ENCODE results near the gene ZNRF4.
"Not testable (repeated sequence)": the region's sequence is repeated elsewhere in the genome, so short reads cannot be mapped to it uniquely, and the experiment has no call there.

ZNRF4 gene

DNA sequence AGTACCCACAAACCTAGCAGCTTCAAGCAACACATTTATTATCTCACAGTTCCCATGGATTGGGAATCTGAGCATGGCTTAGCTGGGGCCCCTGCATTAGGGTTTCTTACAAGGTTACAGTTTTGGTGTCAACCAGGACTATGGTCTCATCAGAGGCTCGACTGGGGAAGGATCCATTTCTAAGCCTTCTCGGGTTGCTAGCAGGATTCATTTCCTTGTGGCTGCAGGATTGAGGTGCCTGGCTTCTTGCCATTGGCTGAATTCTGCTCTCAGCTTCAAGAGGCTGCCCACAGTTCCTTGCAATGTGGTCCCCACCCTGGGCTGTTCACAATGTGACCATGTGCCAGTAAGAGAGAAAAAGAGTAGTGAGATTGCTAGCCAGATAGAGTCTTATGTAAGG is 26.7 kb downstream of the ZNRF4 start:
- TF ChIP-seq EZH2phosphoT487 (conservative IDR thresholded peaks at IDR 0.05; ENCODE audit: low read length), result no peak
- no peak for TF ChIP-seq CTCF (IDR thresholded peaks at IDR 0.05; ENCODE audit: insufficient read depth, low read length, poor library complexity, severe bottlenecking)
- H3F3A ChIP-seq (ENCODE audit: insufficient read depth), result no peaks in the 10 kb centered on the region
- no peaks in the 10 kb centered on the region for H3K27me3 ChIP-seq (ENCODE audit: low read length)

DNA sequence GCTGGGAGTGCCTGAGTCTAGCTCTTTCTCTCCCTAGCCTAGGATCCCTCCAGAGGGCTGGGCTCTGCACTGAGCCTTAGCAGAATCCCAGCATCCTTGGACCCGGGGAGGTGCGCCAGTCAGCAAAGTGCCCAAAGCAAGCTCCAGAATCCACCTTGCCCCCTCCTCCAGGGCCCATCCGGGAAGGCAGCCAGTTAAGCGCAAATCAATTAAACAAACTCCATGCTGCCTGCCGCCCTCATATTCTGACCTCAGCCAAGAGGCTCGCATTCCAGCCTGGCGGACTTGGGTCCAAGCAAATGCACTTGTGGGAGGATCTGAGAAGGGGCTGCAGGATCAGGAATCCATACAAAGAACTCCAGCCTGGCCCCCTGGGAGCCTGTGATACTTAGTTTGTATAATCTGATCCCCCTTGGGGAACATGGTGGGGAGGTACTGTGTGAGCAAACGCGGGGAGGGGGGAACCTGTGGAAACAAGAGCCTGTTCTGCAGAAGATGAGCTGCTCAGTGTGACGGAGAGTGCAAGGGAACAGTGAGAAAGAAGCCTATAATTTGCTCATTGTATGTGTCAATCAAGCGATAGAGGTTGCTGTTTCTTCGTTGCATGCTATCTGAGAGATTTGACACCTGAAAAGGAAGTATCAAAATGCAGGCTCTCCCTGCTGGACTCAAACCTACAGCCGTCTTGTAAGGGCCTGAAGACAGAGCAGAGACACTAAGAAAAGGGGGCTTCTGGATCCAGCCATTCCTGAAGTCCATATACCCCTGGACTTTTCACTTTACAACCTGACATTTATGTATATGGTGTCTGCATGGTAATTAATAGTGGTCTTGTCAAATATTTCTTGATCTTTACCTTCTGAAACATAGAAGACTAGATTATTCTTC is 29.4 kb downstream of the ZNRF4 start:
- no peaks in the 10 kb centered on the region for H3K9me3 ChIP-seq (ENCODE audit: insufficient read depth, low read length)
- no peak overlapping the region for H3K27ac ChIP-seq (ENCODE audit: low read depth, low read length)
- H3K9ac ChIP-seq (ENCODE audit: low read length), result no peak overlapping the region
- H3K4me2 ChIP-seq (ENCODE audit: low read depth, low read length, poor library complexity, severe bottlenecking), result no peak overlapping the region
- no peak overlapping the region for H2AFZ ChIP-seq (ENCODE audit: low read depth, low read length, severe bottlenecking)
- TF ChIP-seq EZH2phosphoT487 (conservative IDR thresholded peaks at IDR 0.05; ENCODE audit: low read length) (no peak), CTCF (IDR thresholded peaks at IDR 0.05; ENCODE audit: insufficient read depth, low read length, poor library complexity, severe bottlenecking) (no peak)
- no peaks in the 10 kb centered on the region for H4K20me1 ChIP-seq (ENCODE audit: low read depth, low read length)
- no peaks in the 10 kb centered on the region for H3K9me2 ChIP-seq (replicated peaks; ENCODE audit: insufficient read depth, low read length)
- H3K36me3 ChIP-seq (ENCODE audit: low read length), result no peaks in the 10 kb centered on the region
- no peaks in the 10 kb centered on the region for H3K79me2 ChIP-seq (ENCODE audit: insufficient read depth, low read length)
- H3F3A ChIP-seq (ENCODE audit: insufficient read depth), result no peaks in the 10 kb centered on the region
- H3K27me3 ChIP-seq (ENCODE audit: low read length), result no peaks in the 10 kb centered on the region
- no peak overlapping the region for H3K4me3 ChIP-seq (ENCODE audit: insufficient read depth, low read length, poor library complexity, severe bottlenecking)

More for the DNA sequence above, 26.7 kb downstream of the ZNRF4 start:
- H3K79me2 ChIP-seq (ENCODE audit: insufficient read depth, low read length), result no peaks in the 10 kb centered on the region
- no peaks in the 10 kb centered on the region for H3K36me3 ChIP-seq (ENCODE audit: low read length)
- no peak overlapping the region for H3K9ac ChIP-seq (ENCODE audit: low read length)
- no peak overlapping the region for H2AFZ ChIP-seq (ENCODE audit: low read depth, low read length, severe bottlenecking)
- H3K9me3 ChIP-seq (ENCODE audit: insufficient read depth, low read length), result no peaks in the 10 kb centered on the region
- H3K4me3 ChIP-seq (ENCODE audit: insufficient read depth, low read length, poor library complexity, severe bottlenecking), result no peak overlapping the region
- no peak overlapping the region for H3K27ac ChIP-seq (ENCODE audit: low read depth, low read length)
- no peak overlapping the region for H3K4me2 ChIP-seq (ENCODE audit: low read depth, low read length, poor library complexity, severe bottlenecking)
- H3K9me2 ChIP-seq (replicated peaks; ENCODE audit: insufficient read depth, low read length), result no peaks in the 10 kb centered on the region
- H4K20me1 ChIP-seq (ENCODE audit: low read depth, low read length), result no peaks in the 10 kb centered on the region

DNA sequence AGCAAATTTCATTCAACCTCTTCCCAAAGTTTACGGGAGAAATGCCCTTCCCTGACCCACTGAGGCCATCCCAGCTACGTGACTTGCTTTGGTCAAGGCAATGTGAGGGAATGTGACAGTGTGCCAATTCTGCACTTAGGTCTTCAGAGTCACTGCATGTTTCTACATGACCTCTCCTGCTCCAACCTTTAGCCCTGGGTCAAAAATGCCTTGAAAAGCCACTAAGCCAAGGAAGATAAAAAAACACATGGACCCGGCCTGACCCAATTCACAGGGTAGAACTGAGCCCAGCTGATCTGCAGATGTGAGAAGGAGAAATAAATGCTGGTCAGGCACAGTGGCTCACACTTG is 30.0 kb downstream of the ZNRF4 start:
- Histone ChIP-seq H3K9me3 (ENCODE audit: insufficient read depth, low read length) (no peaks in the 10 kb centered on the region), H3K79me2 (ENCODE audit: insufficient read depth, low read length) (no peaks in the 10 kb centered on the region), H3K4me2 (ENCODE audit: low read depth, low read length, poor library complexity, severe bottlenecking) (no peak overlapping the region), H3K9me2 (replicated peaks; ENCODE audit: insufficient read depth, low read length) (no peaks in the 10 kb centered on the region), H4K20me1 (ENCODE audit: low read depth, low read length) (no peaks in the 10 kb centered on the region), H3K9ac (ENCODE audit: low read length) (no peak overlapping the region), H2AFZ (ENCODE audit: low read depth, low read length, severe bottlenecking) (no peak overlapping the region), H3K27me3 (ENCODE audit: low read length) (no peaks in the 10 kb centered on the region), H3K4me3 (ENCODE audit: insufficient read depth, low read length, poor library complexity, severe bottlenecking) (no peak overlapping the region), H3F3A (ENCODE audit: insufficient read depth) (no peaks in the 10 kb centered on the region), H3K36me3 (ENCODE audit: low read length) (no peaks in the 10 kb centered on the region), H3K27ac (ENCODE audit: low read depth, low read length) (no peak overlapping the region)
- no peak for TF ChIP-seq EZH2phosphoT487 (conservative IDR thresholded peaks at IDR 0.05; ENCODE audit: low read length)
- TF ChIP-seq CTCF (IDR thresholded peaks at IDR 0.05; ENCODE audit: insufficient read depth, low read length, poor library complexity, severe bottlenecking), result no peak

- not testable (repeated sequence) for H3K79me2 ChIP-seq (ENCODE audit: insufficient read depth, low read length); H3K9ac ChIP-seq (ENCODE audit: low read length); H3K4me3 ChIP-seq (ENCODE audit: insufficient read depth, low read length, poor library complexity, severe bottlenecking); H3K4me2 ChIP-seq (ENCODE audit: low read depth, low read length, poor library complexity, severe bottlenecking); H4K20me1 ChIP-seq (ENCODE audit: low read depth, low read length); H3K9me3 ChIP-seq (ENCODE audit: insufficient read depth, low read length); H3F3A ChIP-seq (ENCODE audit: insufficient read depth); H3K27me3 ChIP-seq (ENCODE audit: low read length); H2AFZ ChIP-seq (ENCODE audit: low read depth, low read length, severe bottlenecking); H3K27ac ChIP-seq (ENCODE audit: low read depth, low read length); H3K36me3 ChIP-seq (ENCODE audit: low read length); H3K9me2 ChIP-seq (replicated peaks; ENCODE audit: insufficient read depth, low read length)
These were observed 30.4 kb downstream of the ZNRF4 start for GRCh38 chr19:5485658-5486057.

Data from SU-DHL-6 (cell line).